ENCODE results near the gene INPP4B.
"Not testable (repeated sequence)": the region's sequence is repeated elsewhere in the genome, so short reads cannot be mapped to it uniquely, and the experiment has no call there.

Gene INPP4B

DNA sequence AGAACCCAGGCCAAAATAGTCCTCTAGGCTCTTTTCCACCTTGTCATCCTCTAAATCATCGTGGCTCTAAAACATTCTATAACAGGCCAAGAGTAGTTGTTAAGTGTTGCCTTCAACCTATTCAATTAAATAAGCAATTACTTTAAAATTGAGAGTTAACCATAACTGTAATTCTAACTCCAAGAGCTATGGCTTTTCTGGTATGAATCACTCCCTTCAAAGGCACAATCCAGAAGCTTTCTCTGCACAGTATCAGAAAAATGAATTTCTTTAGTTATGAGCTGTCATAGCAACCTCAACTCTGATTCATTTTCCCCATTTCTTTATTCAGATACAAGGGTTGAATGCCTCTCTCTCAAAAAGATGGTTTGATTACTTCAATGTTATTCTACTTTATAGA lies 21.7 kb downstream of the INPP4B start:
- DNase-seq: no peak

DNA sequence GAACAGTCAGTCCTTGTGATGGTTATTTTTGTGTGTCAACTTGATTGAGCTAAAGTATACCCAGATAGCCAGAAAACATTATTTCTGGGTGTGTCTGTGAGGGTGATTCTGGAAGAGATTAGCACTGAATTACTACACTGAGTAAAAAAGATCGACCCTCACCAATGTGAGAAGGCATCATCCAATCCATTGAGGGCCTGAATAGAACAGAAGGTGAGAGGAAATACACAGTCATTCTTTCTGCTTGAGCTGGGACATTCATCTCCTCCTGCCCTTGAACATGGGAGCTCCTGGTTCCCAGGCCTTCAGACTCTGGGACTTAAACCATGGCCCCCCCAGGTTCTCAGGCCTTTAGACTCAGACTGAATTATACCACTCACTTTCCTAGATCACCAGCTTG lies 22.3 kb downstream of the INPP4B start:
- DNase-seq: no peak

DNA sequence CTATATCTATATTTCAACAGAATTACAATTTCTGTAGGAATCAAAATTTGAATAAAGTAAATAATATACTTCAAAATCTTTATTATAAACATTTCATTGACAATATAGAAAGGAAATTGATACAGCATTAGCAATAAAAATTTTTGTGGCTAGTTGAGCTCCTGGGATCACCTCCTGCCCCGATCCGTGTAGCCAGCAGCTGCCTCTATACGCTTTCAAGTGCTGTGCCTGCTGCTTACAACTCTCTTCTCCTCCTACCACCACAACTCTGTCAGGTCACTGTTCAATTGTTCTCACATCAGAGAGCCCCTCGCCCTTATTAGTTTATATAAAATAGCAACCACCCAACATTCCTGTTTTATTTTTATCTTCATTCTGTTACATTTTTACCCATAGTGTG lies 27.6 kb downstream of the INPP4B start:
- DNase-seq: no peak

DNA sequence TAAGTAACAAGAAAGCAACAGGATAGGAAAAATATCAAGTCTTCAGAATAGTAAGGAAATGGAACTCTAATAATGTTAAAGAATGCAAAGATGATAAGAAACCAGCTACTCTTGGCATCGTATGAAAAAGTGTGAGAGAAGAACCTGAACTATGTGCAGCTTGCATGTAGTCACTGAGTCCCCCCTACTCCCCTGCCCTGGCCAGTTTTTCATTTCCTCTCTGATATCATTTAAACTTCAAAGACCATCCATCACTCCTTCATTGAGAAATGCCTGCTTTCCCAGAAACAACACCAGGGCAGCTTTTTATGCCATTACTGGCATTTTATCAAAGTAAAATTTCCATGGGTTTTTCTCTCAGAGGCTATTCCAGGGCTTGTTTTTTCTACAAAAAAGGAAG lies 28.1 kb downstream of the INPP4B start:
- no peak for DNase-seq

DNA sequence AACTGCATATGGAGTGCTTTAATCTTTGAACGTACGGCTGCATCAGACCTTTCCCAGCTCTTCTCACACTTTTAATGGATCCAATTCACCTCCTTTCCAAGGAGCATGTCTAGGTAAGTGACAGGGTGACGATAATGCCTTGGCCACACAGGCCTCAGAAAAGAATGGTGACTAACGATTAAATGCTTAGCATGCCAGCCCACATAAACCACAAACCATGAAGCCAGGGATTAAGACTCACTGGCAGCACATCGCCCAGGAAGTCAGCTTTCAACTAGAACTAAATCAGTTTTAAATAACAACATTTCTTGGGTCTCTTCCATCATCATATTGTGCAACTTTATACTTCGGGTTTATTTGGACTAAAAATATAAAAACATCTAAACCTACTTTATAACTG lies 28.7 kb downstream of the INPP4B start:
- no peak for DNase-seq

DNA sequence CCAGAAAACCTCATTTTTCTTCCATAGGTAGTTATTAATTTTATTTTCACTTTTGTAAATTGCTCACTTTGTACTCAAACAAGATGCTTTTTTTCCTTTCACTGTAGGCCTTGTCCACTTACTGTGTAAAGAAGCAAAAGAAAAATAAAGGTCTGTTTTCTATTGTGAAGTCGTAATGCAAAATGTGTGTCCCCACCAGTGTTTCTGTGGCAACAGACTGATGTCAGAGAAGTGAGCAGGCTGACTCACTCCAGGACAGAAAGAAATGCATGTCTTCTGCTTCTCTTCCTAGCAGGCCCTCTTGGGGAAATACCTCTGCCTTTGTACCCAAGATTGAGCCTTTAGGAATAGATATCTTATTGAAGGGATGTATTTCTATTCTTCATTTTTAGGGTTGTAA lies 30.3 kb downstream of the INPP4B start:
- no peak for DNase-seq

DNA sequence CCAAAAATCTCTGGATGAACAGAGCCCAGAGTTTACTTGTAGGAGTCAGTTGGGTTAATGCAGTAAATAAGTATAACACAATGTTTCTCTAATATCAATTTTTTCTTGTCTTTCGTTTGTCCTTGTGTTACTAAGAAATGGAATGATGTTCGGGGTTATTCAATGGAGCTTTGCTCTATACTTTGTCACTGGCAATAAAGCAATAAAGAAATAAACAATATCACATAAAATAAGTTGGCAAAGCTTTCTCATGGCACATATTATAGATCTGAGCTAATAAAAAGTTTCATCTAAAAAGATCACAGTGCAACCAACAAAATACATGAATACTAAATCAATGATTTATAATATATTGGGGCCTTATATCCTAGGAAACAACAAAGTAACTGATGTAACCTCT lies 32.7 kb downstream of the INPP4B start:
- no peak for DNase-seq

DNA sequence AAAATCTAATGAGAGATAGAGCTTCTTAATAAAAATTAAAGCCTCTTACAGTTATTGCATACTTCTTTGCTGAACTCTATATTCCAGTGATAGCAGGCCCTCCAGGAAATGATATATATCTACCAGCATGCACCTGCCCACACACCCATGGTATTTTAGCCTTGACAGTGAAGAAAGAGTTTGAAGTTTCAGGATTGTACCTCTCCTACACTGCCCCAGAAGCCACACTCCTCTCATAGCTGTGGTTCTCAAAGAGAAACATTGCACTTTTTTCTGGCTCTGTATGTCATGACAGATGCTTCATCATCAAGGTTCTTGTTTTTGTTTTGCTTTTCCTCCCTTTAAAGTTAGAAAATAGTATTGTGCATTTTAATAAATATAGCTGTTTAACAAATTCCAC lies 34.0 kb downstream of the INPP4B start:
- no peak for DNase-seq

DNA sequence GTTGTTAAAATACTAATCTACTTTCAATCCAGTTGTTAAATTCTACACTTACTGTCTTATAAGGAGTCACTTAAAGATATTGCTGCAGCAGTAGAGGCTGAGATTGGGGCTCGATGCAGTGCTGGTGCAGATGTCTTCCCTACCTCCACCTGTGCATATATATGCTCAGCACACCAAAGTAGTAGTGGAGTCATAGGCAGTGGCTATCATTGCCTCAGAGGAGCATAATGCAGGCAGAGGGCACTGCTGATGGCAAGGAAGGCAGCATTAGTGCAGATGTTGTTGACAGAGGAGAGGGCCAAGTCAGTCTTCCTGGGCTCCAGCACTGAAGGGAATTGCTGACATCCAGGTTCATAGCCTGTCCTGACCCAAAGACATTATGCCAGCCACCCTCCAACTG lies 35.1 kb downstream of the INPP4B start:
- no peak for DNase-seq

DNA sequence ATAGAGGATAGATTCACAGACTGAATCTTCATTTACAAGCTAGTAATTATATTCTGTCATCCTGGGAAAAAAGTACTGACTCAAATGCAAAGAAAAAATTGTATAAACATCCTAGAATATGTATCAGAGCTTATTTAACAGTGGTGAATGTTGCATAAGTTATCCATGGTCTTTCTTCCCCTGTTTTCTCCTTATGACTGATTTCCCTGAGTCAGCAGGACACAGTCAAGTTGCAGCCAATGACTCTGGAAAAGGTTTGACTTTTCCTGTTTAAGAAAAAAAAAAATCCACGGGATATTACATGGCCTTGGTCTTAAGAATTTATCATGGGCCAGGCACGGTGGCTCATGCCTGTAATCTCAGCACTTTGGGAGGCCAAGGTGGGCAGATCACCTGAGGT lies 36.5 kb downstream of the INPP4B start:
- DNase-seq: no peak

DNA sequence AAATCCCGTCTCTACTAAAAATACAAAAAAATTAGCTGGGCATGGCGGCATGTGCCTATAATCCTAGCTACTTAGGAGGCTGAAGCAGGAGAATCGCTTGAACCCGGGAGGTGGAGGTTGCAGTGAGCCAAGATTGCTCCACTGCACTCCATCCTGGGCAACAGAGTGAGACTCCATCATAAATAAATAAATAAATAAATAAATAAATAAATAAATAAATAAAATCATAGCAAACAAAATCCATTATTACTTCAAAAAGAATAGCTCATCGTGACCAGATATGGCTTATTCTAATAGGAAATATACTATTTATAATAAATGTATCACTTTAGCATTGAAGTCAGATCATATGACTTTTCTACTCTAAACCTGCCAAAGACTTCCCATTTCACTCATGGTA lies 42.2 kb downstream of the INPP4B start:
- not testable (repeated sequence) for DNase-seq

DNA sequence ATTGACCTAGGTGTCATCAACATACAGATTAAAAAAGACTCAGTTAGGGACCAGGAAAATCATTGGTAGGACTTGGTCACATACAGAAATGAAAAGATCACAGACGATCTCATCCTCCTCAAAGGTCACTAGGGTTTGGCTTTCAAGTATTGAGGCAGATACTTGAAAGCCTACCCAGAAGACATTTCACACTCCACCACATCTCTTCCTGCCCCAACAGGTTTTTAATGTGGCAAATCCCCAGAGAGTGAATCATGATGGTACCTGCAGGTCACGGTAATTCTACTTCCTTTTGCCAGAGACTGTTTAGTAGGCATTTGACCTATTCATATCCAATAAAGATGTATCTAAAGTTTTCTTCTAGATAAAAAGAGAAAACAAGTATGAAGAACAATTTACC lies 44.1 kb downstream of the INPP4B start:
- no peak for DNase-seq

DNA sequence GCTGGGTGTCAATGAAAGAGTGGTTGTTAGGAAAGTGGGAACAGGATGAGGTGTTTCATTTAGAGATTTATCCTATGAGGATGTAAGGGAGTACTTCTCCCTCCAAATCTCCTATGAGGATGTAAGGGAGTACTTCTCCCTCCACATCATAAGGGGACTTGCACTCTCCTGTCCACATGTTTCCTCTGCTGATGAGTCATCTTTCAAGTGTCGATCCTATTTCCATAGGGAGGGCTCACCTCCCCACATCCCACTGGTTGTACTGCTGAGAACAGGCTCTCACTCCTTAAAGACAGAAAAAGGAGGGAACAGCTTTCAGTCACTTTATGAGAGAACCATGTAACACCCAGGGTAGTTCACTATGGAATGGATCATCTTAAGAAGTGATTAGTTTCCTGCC lies 65.0 kb downstream of the INPP4B start:
- no peak for DNase-seq

DNA sequence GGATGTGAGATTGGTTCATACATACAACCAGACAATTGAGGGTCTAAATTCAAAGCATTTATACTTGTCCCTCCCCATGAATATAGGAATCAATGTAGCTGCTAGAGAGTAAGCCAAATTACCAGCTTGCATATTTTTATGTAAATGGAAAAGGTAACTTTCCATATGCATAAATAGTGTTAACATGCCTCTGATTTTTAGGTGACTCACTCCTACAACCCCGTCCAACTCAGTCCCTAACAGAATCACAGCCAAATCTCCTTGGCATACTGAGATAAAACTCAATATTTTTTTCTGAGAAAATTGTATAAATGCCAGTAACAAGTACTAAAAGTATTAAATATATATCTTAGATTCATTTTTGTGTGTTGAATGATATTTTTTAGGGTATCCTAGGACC lies 67.2 kb downstream of the INPP4B start:
- DNase-seq: no peak

DNA sequence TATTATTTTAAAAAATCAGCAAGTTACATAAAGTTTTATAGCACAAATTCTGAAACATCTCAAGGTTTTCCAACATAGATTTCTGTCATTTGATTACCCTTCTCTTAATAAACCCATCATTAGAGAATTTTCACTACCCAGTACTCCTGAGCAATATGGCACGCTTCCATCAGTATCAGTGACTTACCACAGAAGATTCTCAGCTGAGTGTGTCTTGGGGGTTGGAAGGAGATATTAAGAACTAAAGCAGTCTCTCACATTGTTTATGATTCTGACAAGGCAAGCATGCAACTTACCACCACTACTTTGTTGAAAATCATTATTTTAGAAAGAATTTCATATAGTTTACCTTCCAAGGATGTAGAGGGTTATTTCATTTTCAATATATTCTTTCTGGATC lies 67.7 kb downstream of the INPP4B start:
- no peak for DNase-seq

DNA sequence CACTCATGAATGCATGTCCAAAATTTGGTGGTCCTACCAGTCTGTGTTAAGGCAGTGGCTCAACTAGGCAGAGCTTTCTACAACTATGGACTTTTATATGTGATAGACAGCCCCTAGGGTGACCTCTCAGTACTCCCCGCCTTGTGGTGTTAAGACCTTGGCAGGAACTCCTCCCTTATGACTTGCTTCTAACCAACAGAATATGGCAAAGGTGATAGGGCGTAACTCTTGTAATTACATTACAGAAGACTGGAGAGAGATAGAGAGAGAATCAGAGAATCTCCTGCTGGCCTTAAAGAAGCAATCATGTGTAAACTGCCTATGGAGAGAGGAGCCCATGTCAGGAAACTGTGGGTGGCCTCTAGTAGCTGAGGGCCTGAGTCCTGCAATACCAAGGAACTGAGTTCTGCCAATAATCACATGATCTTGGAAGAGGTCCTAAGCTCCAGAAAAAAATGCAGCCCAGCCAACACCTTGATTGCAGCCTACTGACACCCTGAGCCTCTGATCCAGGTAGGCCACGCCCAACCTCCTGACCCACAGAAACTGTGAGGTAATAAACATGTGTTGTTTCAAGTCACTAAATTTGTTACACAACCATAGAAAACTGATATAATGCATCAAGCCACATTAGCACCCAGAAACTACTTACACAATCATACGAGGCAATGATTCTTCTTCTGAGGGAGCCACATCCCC lies 68.9 kb downstream of the INPP4B start:
- DNase-seq: no peak

DNA sequence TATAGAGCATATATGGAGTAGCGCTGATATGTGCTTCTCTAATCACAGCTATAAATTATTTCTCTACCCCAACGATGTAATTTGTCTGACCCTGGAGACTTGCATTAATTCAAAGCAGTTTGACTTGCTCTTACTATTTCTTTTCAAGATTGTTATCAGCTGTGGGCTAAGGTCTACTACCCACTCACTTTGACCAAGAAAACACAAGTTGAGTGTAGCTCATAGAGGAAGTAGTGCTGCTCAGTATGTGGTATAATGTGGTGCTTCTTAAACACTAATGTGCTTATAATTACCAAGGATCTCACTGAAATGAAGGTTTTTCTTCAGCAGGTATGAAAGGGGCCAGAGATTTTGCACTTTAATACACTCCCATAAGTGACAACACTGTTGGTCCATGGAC lies 70.1 kb downstream of the INPP4B start:
- DNase-seq: no peak

DNA sequence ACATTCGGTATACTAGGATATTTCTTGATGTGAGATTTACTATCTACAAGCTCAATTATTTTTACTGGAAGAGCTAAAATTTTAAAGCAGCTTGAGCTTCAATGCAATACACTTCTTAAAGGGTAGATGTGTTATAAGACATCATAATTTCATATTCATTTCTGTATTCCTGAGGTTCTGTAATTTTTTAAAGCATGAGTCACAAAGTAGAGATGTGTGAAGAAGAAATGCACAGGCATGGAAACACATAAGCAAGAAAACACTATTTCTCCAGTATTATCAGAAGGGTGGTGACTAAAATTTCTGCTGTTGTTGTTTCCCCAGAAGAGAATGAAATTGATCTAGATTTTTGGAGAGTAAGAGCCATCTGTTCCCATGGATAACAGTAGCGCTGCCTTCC lies 72.6 kb downstream of the INPP4B start:
- DNase-seq: no peak

DNA sequence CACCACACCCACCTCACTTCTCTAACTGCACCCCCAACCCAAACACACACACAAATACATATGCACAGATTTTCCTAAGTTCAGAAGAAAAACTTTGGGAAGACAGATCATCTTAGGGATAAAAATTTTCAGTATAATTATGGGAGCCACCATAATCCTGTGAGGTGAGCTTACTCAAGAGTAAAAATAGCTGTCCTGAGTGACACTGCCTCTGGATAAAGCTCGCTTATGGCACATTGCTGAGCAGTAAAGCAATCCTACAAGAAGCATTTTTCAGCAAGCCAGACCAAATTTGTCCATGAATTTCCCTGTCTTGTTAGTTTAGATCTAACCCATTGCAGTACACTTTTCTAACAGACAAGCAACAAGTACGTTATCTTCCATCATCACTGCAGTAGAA lies 83.8 kb downstream of the INPP4B start:
- no peak for DNase-seq

DNA sequence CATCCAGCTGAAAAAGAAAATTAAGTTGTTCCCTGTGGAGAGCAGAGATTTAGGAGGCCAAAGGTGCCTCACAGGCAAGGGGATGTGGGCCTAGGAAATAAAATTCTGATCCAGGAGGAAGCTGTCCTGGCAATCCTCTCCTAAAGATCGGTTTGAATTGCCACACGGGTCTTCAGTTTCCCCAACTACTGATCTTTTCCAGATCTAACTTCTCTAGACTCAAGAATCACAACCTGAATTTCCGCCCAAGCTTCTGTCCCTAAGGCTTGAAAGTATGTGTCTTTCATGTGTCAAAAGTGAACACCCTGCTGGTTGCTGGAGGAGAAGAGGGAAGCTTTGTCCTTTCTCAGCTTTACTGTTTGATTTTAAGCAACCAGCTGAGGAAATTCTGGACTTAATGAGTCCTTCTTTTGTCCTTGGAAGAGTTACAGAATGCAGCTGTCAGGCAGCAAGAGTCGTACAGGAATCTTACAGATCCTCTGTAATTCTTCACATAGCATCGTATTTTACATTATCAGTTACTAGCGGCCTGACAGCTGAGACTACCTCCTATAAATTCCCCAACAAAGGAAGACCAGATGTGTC lies 93.8 kb downstream of the INPP4B start:
- DNase-seq: peak; percentile 7

DNA sequence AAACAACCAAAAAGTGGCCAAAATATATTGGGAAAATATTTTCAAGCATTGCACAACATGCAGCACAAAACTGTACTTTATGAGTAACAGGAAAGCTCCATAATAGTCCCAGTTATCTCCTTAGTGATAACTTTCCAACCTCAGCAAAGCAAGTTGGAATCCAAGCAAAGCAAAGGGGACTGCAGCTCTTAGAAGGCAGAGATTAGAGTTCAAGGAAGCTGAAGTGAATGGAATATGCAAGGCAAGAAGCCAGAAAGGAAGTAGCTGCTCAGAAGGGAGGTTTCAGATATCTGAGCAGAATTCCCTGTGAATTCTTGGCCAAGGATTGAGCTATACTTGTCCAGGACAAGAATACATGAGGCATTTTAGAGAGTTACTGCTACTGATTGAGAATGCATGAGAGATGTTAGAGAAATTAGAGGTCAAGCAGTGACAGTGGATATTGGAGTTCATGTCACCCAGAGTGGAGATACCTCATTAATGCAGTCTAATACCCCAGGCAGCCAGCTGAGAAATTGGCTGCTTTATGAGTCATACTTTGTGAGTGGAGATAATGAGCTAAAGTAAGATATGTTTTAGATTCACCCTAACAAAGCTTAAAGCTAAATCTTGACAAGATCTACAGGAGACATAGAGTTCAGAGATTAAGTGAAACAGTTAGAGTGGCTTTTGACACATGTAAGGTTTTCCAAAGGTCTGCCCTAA lies 102.8 kb downstream of the INPP4B start:
- no peak for DNase-seq

DNA sequence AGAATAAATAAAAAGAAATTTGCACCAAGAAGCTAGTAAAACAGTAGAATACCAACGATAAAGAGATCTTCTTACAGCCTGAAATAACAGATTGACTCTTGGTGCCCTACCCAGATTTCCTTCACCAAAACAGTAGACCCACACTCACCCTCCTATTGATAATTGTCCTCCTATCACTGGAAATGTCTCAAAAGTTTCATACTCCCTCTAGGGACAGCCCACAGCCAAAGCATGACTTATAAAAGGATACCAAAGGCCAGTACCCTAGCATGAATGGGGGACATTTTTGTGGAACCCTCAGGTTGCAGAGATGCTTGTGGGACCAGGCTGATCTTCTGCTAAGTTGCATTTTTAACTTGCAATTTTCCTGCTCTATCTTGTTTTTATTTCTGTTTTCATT lies 104.1 kb downstream of the INPP4B start:
- DNase-seq: no peak

DNA sequence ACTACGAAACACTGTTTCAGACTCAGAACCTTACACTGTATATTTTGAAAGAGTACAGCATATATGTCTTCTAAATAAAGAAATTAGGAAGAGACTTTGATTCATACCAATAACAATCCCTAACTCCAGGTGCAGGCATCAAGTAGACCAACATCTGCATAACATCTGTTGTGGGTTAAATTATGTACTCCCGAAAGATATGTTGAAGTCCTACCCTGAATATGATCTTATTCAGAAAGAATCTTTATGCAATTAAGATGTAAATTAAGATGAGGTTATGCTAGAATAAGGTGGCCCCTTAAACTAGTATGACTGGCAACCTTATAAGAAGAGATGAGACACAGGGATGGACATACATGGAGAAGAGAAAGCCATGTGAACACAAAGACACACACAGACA lies 117.9 kb downstream of the INPP4B start:
- DNase-seq: no peak

DNA sequence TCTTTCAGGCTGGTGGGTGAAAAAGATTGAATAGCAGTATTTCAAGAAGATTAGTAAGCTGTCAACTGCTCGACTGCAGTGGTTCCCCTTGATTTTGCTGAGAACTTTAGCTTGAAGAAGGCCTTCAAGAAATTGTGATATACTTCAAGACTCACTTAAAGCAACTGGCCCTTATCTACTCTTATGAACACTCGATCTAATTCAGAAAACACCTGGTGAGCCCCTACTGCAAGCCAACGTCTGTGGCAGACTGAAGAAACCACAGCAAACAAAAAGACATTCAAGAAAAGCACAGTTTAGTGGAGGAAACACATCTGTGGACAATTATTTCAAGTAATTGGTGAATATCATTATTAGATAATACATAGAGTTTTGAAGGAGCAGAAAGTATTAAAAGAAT lies 119.0 kb downstream of the INPP4B start:
- no peak for DNase-seq

All from right kidney (tissue), 1 donor.